HG03139 (cell line): ENCODE measurements around the gene ZFHX3.

ENCODE experiments used
- ATAC-seq: cut with Tn5 transposase; IDR thresholded peaks from one replicate; pipeline ENCODE4 v1.9.1; 2021; ENCODE audit not compliant: unreplicated experiment

The ZFHX3 gene

GRCh38 chr16:72936408-72936807 lies 111.5 kb downstream of the ZFHX3 start:
- no peak for ATAC-seq

GRCh38 chr16:72935896-72936295 lies 112.0 kb downstream of the ZFHX3 start:
- no peak for ATAC-seq

- ATAC-seq, result no peak
These were observed 113.1 kb downstream of the ZFHX3 start for GRCh38 chr16:72934636-72935403.

GRCh38 chr16:72932677-72933335 lies 115.1 kb downstream of the ZFHX3 start:
- no peak for ATAC-seq

GRCh38 chr16:72932050-72932449 lies 115.9 kb downstream of the ZFHX3 start:
- no peak for ATAC-seq

- no peak for ATAC-seq
These were observed 117.5 kb downstream of the ZFHX3 start for GRCh38 chr16:72930396-72930795.

GRCh38 chr16:72928090-72928981 lies 119.6 kb downstream of the ZFHX3 start:
- no peak for ATAC-seq

- no peak for ATAC-seq
These were observed 120.5 kb downstream of the ZFHX3 start for GRCh38 chr16:72927199-72928089.

- ATAC-seq, result no peak
These were observed 121.5 kb downstream of the ZFHX3 start for GRCh38 chr16:72926177-72927070.

- no peak for ATAC-seq
These were observed 122.3 kb downstream of the ZFHX3 start for GRCh38 chr16:72925631-72925979.

- ATAC-seq, result no peak
These were observed 122.8 kb downstream of the ZFHX3 start for GRCh38 chr16:72924927-72925630.

- ATAC-seq, result no peak
These were observed 123.4 kb downstream of the ZFHX3 start for GRCh38 chr16:72924537-72924926.

- ATAC-seq, result no peak
These were observed 124.2 kb downstream of the ZFHX3 start for GRCh38 chr16:72923757-72924156.

GRCh38 chr16:72922714-72923113 lies 125.2 kb downstream of the ZFHX3 start:
- ATAC-seq, result no peak

GRCh38 chr16:72921620-72922019 lies 126.3 kb downstream of the ZFHX3 start:
- ATAC-seq, result no peak

- ATAC-seq, result no peak
These were observed 126.8 kb downstream of the ZFHX3 start for GRCh38 chr16:72921106-72921505.

- no peak for ATAC-seq
These were observed 130.9 kb downstream of the ZFHX3 start for GRCh38 chr16:72917051-72917450.

GRCh38 chr16:72915331-72915730 lies 132.6 kb downstream of the ZFHX3 start:
- no peak for ATAC-seq

GRCh38 chr16:72913551-72913950 lies 134.4 kb downstream of the ZFHX3 start:
- ATAC-seq, result no peak
